Astrocyte of the spinal cord (primary cell): Measurements from ENCODE around the gene IGFLR1.

Experiments
- DNase-seq: peaks from one replicate; pipeline ENCODE4 v3.0.0; 2011; ENCODE audit warnings: low read depth, low spot score
- H3K4me3 ChIP-seq: 2 replicates; pipeline ENCODE4 v1.5.1; 2011; ENCODE audit warnings: low read depth, mild to moderate bottlenecking, low read length, moderate library complexity
- in situ Hi-C: cut with HindIII; loops from 2 replicates; pipeline ENCODE4 v1.10.0; 2017; ENCODE audit warnings: low sequenced_read_pairs
- TF ChIP-seq, protein P1 (sequence below): IDR thresholded peaks from 2 replicates; pipeline ENCODE4 v1.5.1; 2012; ENCODE audit warnings: low read depth, mild to moderate bottlenecking, low read length, inconsistent platforms

Gene IGFLR1

DNA sequence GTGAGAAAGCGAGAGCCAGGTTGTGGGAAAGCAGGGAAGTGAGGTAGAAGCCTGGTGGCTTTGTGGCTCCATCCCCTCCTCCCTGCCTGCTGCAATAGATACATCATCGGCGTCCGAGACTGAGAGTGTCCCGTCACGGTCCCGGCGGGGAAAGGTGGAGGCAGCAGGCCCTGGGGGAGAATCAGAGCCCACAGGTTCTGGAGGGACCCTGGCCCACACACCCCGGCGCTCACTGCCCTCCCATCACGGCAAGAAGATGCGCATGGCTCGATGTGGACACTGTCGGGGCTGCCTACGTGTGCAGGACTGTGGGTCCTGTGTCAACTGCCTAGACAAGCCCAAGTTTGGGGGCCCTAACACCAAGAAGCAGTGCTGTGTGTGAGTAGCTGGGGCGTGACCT, 19.4 kb downstream of the IGFLR1 start:
- in situ Hi-C loops: no loop called here
- no peak for DNase-seq
- TF ChIP-seq, protein P1, sequence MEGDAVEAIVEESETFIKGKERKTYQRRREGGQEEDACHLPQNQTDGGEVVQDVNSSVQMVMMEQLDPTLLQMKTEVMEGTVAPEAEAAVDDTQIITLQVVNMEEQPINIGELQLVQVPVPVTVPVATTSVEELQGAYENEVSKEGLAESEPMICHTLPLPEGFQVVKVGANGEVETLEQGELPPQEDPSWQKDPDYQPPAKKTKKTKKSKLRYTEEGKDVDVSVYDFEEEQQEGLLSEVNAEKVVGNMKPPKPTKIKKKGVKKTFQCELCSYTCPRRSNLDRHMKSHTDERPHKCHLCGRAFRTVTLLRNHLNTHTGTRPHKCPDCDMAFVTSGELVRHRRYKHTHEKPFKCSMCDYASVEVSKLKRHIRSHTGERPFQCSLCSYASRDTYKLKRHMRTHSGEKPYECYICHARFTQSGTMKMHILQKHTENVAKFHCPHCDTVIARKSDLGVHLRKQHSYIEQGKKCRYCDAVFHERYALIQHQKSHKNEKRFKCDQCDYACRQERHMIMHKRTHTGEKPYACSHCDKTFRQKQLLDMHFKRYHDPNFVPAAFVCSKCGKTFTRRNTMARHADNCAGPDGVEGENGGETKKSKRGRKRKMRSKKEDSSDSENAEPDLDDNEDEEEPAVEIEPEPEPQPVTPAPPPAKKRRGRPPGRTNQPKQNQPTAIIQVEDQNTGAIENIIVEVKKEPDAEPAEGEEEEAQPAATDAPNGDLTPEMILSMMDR: no peak

DNA sequence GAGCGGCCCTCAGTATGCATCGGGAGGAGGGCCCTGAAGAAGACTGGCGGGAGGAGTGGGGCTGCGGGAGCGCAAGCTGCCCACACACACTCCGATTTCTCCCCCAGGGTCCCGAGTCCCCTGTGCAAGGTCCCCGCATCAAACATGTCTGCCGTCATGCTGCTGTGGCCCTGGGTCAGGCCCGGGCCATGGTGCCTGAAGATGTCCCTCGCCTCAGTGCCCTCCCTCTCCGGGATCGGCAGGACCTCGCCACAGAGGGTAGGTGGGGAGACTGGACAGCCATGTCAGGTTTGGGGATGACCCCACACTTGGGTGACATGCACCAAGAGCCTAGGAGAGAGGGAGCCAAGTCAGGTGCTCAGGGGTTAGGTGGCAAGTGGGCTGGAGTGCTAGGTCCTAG, 19.8 kb downstream of the IGFLR1 start:
- no peak for DNase-seq
- TF ChIP-seq, protein P1: no peak
- in situ Hi-C loops: no loop called here
- no peak overlapping the region for H3K4me3 ChIP-seq

More for the DNA sequence above, 19.4 kb downstream of the IGFLR1 start:
- H3K4me3 ChIP-seq: no peak overlapping the region

DNA sequence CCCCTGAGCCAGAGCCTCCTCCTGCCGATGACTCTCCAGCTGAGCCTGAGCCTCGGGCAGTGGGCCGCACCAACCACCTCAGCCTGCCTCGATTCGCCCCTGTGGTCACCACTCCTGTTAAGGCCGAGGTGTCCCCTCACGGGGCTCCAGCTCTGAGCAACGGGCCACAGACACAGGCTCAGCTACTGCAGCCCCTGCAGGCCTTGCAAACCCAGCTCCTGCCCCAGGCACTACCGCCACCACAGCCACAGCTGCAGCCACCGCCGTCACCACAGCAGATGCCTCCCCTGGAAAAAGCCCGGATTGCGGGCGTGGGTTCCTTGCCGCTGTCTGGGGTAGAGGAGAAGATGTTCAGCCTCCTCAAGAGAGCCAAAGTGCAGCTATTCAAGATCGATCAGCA, 20.9 kb downstream of the IGFLR1 start:
- DNase-seq: no peak
- no peak overlapping the region for H3K4me3 ChIP-seq
- TF ChIP-seq, protein P1: no peak

DNA sequence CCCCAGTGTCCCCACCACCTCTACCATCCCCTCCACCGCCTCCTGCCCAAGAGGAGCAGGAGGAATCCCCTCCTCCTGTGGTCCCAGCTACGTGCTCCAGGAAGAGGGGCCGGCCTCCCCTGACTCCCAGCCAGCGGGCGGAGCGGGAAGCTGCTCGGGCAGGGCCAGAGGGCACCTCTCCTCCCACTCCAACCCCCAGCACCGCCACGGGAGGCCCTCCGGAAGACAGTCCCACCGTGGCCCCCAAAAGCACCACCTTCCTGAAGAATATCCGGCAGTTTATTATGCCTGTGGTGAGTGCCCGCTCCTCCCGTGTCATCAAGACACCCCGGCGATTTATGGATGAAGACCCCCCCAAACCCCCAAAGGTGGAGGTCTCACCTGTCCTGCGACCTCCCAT, 21.6 kb downstream of the IGFLR1 start:
- no peak for DNase-seq
- in situ Hi-C loops: no loop called here
- no peak overlapping the region for H3K4me3 ChIP-seq
- TF ChIP-seq, protein P1: no peak

More for the DNA sequence above, 20.9 kb downstream of the IGFLR1 start:
- in situ Hi-C loops: no loop called here

DNA sequence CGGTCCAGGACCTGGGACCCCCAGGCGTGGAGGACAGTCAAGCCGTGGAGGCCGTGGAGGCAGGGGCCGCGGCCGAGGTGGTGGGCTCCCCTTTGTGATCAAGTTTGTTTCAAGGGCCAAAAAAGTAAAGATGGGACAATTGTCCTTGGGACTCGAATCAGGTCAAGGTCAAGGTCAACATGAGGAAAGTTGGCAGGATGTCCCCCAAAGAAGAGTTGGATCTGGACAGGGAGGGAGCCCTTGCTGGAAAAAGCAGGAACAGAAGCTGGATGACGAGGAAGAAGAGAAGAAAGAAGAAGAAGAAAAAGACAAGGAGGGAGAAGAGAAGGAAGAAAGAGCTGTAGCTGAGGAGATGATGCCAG, 22.1 kb downstream of the IGFLR1 start:
- H3K4me3 ChIP-seq: no peak overlapping the region
- no peak for DNase-seq
- TF ChIP-seq, protein P1: no peak
- in situ Hi-C loops: no loop called here

DNA sequence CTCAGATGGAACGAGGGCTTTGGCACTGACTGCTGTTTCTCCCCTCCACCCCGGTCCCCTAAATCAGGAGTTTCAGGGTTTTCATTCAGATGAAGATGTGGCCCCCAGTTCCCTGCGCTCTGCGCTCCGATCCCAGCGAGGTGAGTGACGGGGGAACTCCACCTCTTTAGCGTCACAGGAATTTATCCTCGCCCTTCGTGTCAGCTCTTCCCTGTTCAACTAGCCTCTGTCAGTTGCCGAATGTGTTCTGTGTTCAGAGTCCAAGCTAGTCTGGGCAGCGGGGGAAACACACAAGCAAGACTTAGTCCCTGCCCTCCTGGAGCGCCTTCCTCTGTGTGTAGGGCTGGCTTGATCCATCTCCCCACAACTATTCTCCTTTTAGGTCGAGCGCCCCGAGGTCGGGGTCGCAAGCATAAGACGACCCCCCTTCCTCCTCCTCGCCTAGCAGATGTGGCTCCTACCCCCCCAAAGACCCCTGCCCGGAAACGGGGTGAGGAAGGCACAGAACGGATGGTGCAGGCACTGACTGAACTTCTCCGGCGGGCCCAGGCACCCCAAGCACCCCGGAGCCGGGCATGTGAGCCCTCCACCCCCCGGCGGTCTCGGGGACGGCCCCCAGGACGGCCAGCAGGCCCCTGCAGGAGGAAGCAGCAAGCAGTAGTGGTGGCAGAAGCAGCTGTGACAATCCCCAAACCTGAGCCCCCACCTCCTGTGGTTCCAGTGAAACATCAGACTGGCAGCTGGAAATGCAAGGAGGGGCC, 22.7 kb downstream of the IGFLR1 start:
- H3K4me3 ChIP-seq: peak overlapping the region; percentile 82
- in situ Hi-C loops: no loop called here
- TF ChIP-seq, protein P1: no peak
- no peak for DNase-seq
